HCT116 (cell line): ENCODE measurements around the gene CDYL. TPM values are rescaled to one million over a fixed set of nuclear protein-coding genes. Genes with fewer than 3 reads are reported as not detected.

Source experiments
- ATAC-seq: fragments of 200-7000 bp; cut with Tn5 transposase; 2 replicates; pipeline ENCODE4 v1.9.1; 2020; ENCODE audit warnings: mild to moderate bottlenecking, moderate library complexity
- BruUV-seq: library from RNA; stranded (reverse); fragments of 400-500 nt; replicated peaks from 2 replicates; lab custom pipeline; 2021; lab: Mats Ljungman, UMichigan
- CTCF ChIA-PET: fragments of 300-600 bp; sonication (Branson Sonifier 250); formaldehyde crosslinking; loops from one replicate; lab custom pipeline; 2021; ENCODE audit warnings: antibody characterized with exemption; lab: Charles Lee
- POLR2A ChIA-PET: fragments of 300-600, 350-600 bp; sonication (Branson Sonifier 250); formaldehyde crosslinking; loops from one replicate; lab custom pipeline; 2021; ENCODE audit warnings: antibody characterized with exemption; lab: Charles Lee
- RAD21 ChIA-PET, 2 experiments: fragments of 300-600 bp; sonication (Branson Sonifier 250); formaldehyde crosslinking; loops; one replicate each; lab custom pipeline; 2023; ENCODE audit warnings: low total read pairs in 2 of 2; ENCODE audit not compliant: uncharacterized antibody in 2 of 2, unreplicated experiment in 2 of 2, low non-redundant PET in 1 of 2; lab: Charles Lee
- DNase-seq: peaks from one replicate; pipeline ENCODE4 v3.0.0-alpha.2; 2010; ENCODE audit warnings: low read depth, low spot score
- H2AFZ ChIP-seq: fragments of 200-600 bp; shearing (Covaris generic), sonication (generic); 2 replicates; pipeline ENCODE4 v1.6.1; 2017; ENCODE audit warnings: low read depth, mixed run types, mixed read lengths, antibody characterized with exemption, low read length; ENCODE audit not compliant: poor library complexity, severe bottlenecking
- H3K27ac ChIP-seq: 2 replicates; pipeline ENCODE4 v1.5.1; 2012; ENCODE audit warnings: low read depth, low read length
- H3K27me3 ChIP-seq: fragments of 200-600 bp; sonication (generic); 2 replicates; pipeline ENCODE4 v1.6.1; 2016; ENCODE audit warnings: mixed run types, low read length, mixed read lengths; ENCODE audit not compliant: insufficient read depth
- H3K36me3 ChIP-seq, 2 experiments: fragments of 200-500 bp in 1 of 2; fragments of 200-600 bp in 1 of 2; sonication (Bioruptor generic) in 1 of 2; sonication (generic) in 1 of 2; 2 replicates each; pipeline versions ENCODE4 v1.5.1 to v1.6.1; 2014 to 2016; ENCODE audit warnings: low read length in 2 of 2, inconsistent platforms in 1 of 2, mixed read lengths in 1 of 2, mixed run types in 1 of 2; ENCODE audit not compliant: insufficient read depth in 2 of 2, control insufficient read depth in 1 of 2
- H3K4me1 ChIP-seq, 2 experiments: fragments of 200-600 bp in 1 of 2; sonication (generic) in 1 of 2; 2 replicates each; pipeline versions ENCODE4 v1.5.1 to v1.6.1; 2012 to 2017; ENCODE audit warnings: low read length in 2 of 2, inconsistent platforms in 1 of 2, mild to moderate bottlenecking in 1 of 2, mixed read lengths in 1 of 2, mixed run types in 1 of 2, moderate library complexity in 1 of 2; ENCODE audit not compliant: insufficient read depth in 2 of 2, control insufficient read depth in 1 of 2
- H3K4me2 ChIP-seq: fragments of 200-600 bp; sonication (generic); 2 replicates; pipeline ENCODE4 v1.6.1; 2017; ENCODE audit warnings: mixed run types, low read length, mixed read lengths
- H3K4me3 ChIP-seq, 2 experiments: fragments of 200-600 bp in 1 of 2; sonication (generic) in 1 of 2; replicated peaks in 1 of 2; 2 replicates each; pipeline ENCODE4 v1.5.1; 2011 to 2016; ENCODE audit warnings: low read length in 2 of 2, control low read depth in 1 of 2, low read depth in 1 of 2, mild to moderate bottlenecking in 1 of 2, mixed read lengths in 1 of 2, mixed run types in 1 of 2
- H3K79me2 ChIP-seq: fragments of 200-600 bp; sonication (generic); 2 replicates; pipeline ENCODE4 v1.6.1; 2017; ENCODE audit warnings: mild to moderate bottlenecking, mixed run types, low read length, moderate library complexity, mixed read lengths; ENCODE audit not compliant: insufficient read depth
- H3K9ac ChIP-seq: fragments of 200-600 bp; sonication (generic); 2 replicates; pipeline ENCODE4 v1.6.1; 2016; ENCODE audit warnings: low read length, mixed read lengths
- H3K9me2 ChIP-seq: fragments of 200-600 bp; sonication (generic), shearing (Covaris generic); 2 replicates; pipeline ENCODE4 v1.6.1; 2017; ENCODE audit warnings: mixed run types, mild to moderate bottlenecking, moderate library complexity; ENCODE audit not compliant: insufficient read depth
- H3K9me3 ChIP-seq, 2 experiments: fragments of 200-500 bp in 1 of 2; fragments of 200-600 bp in 1 of 2; sonication (Bioruptor generic) in 1 of 2; sonication (generic) in 1 of 2; 2 replicates each; pipeline ENCODE4 v1.6.1; 2014 to 2017; ENCODE audit warnings: low read length in 2 of 2, mixed read lengths in 2 of 2, inconsistent platforms in 1 of 2, low read depth in 1 of 2, mild to moderate bottlenecking in 1 of 2, mixed run types in 1 of 2, moderate library complexity in 1 of 2; ENCODE audit not compliant: control insufficient read depth in 1 of 2, insufficient read depth in 1 of 2
- H4K20me1 ChIP-seq: fragments of 200-600 bp; sonication (generic), shearing (Covaris generic); 2 replicates; pipeline ENCODE4 v1.6.1; 2017; ENCODE audit warnings: mixed run types, mild to moderate bottlenecking, moderate library complexity; ENCODE audit not compliant: insufficient read depth
- ATF3 ChIP-seq: IDR thresholded peaks from 2 replicates; pipeline ENCODE4 v1.6.1; 2012
- CBX3 ChIP-seq: IDR thresholded peaks from 2 replicates; pipeline ENCODE4 v1.6.1; 2012; ENCODE audit warnings: low read depth
- CEBPB ChIP-seq: IDR thresholded peaks from 2 replicates; pipeline ENCODE4 v1.6.1; 2012; ENCODE audit warnings: low read depth
- CTCF ChIP-seq, 3 experiments: fragments of 200-600 bp in 1 of 3; sonication (generic) in 1 of 3; IDR thresholded peaks in 2 of 3; conservative IDR thresholded peaks in 1 of 3; 2 replicates each; pipeline ENCODE4 v1.5.1; 2012 to 2017; ENCODE audit warnings: low read depth in 2 of 3, low read length in 2 of 3, antibody characterized with exemption in 1 of 3, borderline replicate concordance in 1 of 3, control low read depth in 1 of 3, mild to moderate bottlenecking in 1 of 3, mixed read lengths in 1 of 3, mixed run types in 1 of 3, moderate library complexity in 1 of 3; ENCODE audit not compliant: insufficient read depth in 1 of 3
- EGR1 ChIP-seq: IDR thresholded peaks from 2 replicates; pipeline ENCODE4 v1.6.1; 2012; ENCODE audit warnings: low read depth
- ELF1 ChIP-seq: IDR thresholded peaks from 2 replicates; pipeline ENCODE4 v1.6.1; 2012; ENCODE audit warnings: low read depth, borderline replicate concordance
- EZH2 ChIP-seq: fragments of 200-600 bp; sonication (generic); IDR thresholded peaks from 2 replicates; pipeline ENCODE4 v1.6.1; 2017; ENCODE audit warnings: antibody characterized with exemption, mixed run types
- FOSL1 ChIP-seq: IDR thresholded peaks from 2 replicates; pipeline ENCODE4 v1.6.1; 2012; ENCODE audit warnings: low read depth
- JUND ChIP-seq: IDR thresholded peaks from 2 replicates; pipeline ENCODE4 v1.6.1; 2012
- MAX ChIP-seq: IDR thresholded peaks from 2 replicates; pipeline ENCODE4 v1.6.1; 2012
- POLR2A ChIP-seq: IDR thresholded peaks from 2 replicates; pipeline ENCODE4 v1.7.0; 2011; ENCODE audit warnings: borderline replicate concordance; ENCODE audit not compliant: insufficient read depth, insufficient read length; ENCODE audit errors: extremely low read depth
- POLR2AphosphoS5 ChIP-seq: IDR thresholded peaks from 2 replicates; pipeline ENCODE4 v1.6.1; 2011; ENCODE audit warnings: mild to moderate bottlenecking, low read depth, low read length, moderate library complexity
- RAD21 ChIP-seq: IDR thresholded peaks from 2 replicates; pipeline ENCODE4 v1.6.1; 2012; ENCODE audit warnings: low read depth, mild to moderate bottlenecking
- SP1 ChIP-seq: IDR thresholded peaks from 2 replicates; pipeline ENCODE4 v1.6.1; 2012; ENCODE audit warnings: low read depth
- ZNF274 ChIP-seq: fragments of 200-500 bp; sonication (Bioruptor generic); IDR thresholded peaks from 2 replicates; pipeline ENCODE4 v1.6.1; 2014; ENCODE audit warnings: mild to moderate bottlenecking, low read depth, low read length, inconsistent platforms
- intact Hi-C: fragments of 100-400 bp; cut with micrococcal nuclease; formaldehyde crosslinking; loops from 2 replicates; pipeline ENCODE4 v1.10.0; 2022
- total RNA-seq: library from RNA; stranded (reverse); gene quantifications from one replicate; pipeline ENCODE4 v1.2.1, GENCODE V29; 2021; ENCODE audit not compliant: unreplicated experiment

The CDYL gene
- total RNA-seq, 1 experiment from 2014 or later = 42.6 TPM

GRCh38 chr6:4870821-4871494 is 94.8 kb downstream of the CDYL start:
- no peak overlapping the region for H3K4me3 ChIP-seq
- no peaks in the 10 kb centered on the region for H3K9me2 ChIP-seq
- no peaks in the 10 kb centered on the region for H3K27me3 ChIP-seq
- TF ChIP-seq CEBPB (no peak), RAD21 (no peak), FOSL1 (peak; percentile 10; the same call in 1 of the 2 replicates)
- CTCF ChIA-PET = no interaction called here
- H3K27ac ChIP-seq = no peak overlapping the region
- peaks cover 16% of the 10 kb centered on the region; the same call in 1 of the 2 replicates for H4K20me1 ChIP-seq
- no peak for ATAC-seq
- H2AFZ ChIP-seq = no peak overlapping the region
- H3K9me3 ChIP-seq = no peaks in the 10 kb centered on the region
- no peak for DNase-seq
- H3K4me1 ChIP-seq = peaks cover 2 to 9% of the 10 kb centered on the region in 2 experiments; a peak in 3 of 4 replicates
- RAD21 ChIA-PET = no interaction called here
- no peaks in the 10 kb centered on the region for H3K36me3 ChIP-seq
- peaks cover 98% of the 10 kb centered on the region for H3K79me2 ChIP-seq
- POLR2A ChIA-PET = no interaction called here
- no peak overlapping the region for H3K9ac ChIP-seq
- H3K4me2 ChIP-seq = no peak overlapping the region
- intact Hi-C loops = no loop called here
- no TSS peak for BruUV-seq

- no peak for TF ChIP-seq EGR1
- TF ChIP-seq MAX = no peak
- no peak for TF ChIP-seq ATF3
- no peak for TF ChIP-seq CBX3
- TF ChIP-seq RAD21 = no peak
- TF ChIP-seq EZH2 = no peak
- no peak for TF ChIP-seq ZNF274
- TF ChIP-seq CTCF (IDR thresholded peaks at IDR 0.05 in 2 of 3, conservative IDR thresholded peaks at IDR 0.05 in 1 of 3; ENCODE audit: borderline replicate concordance in 1 of 3, insufficient read depth in 1 of 3, low read depth in 2 of 3, low read length in 2 of 3) = no peak
- TF ChIP-seq SP1 = no peak
- no peak for TF ChIP-seq ELF1
- TF ChIP-seq POLR2AphosphoS5 = no peak
- no peak for TF ChIP-seq POLR2A
- no peak for TF ChIP-seq JUND
- TF ChIP-seq, all 23 proteins: peak for 0
- Histone ChIP-seq H3K9ac (no peak overlapping the region), H3K4me1 (peaks cover 2 to 9% of the 10 kb centered on the region in 2 experiments; a peak in 3 of 4 replicates), H2AFZ (no peak overlapping the region), H3K36me3 (no peaks in the 10 kb centered on the region), H4K20me1 (peaks cover 19% of the 10 kb centered on the region; the same call in 1 of the 2 replicates), H3K4me3 (no peak overlapping the region), H3K9me3 (no peaks in the 10 kb centered on the region), H3K4me2 (no peak overlapping the region), H3K27ac (no peak overlapping the region), H3K27me3 (no peaks in the 10 kb centered on the region), H3K79me2 (peaks cover 98% of the 10 kb centered on the region), H3K9me2 (no peaks in the 10 kb centered on the region)
- intact Hi-C loops = no loop called here
- ATAC-seq = no peak
- ChIA-PET POLR2A (no interaction called here), RAD21 (no interaction called here), CTCF (no interaction called here)
- BruUV-seq = no TSS peak
- DNase-seq = no peak
These were observed 95.6 kb downstream of the CDYL start for GRCh38 chr6:4871825-4872224.
